Chondrocyte (in vitro differentiated cells): Measurements from ENCODE around the gene DOCK3. TPM values are rescaled to one million over a fixed set of nuclear protein-coding genes. Genes with fewer than 3 reads are reported as not detected.

ENCODE experiments used
- DNase-seq: peaks from one replicate; pipeline ENCODE4 v3.0.0; 2021; ENCODE audit warnings: mixed read lengths, low spot score
- H3K27ac Mint-ChIP-seq: one replicate; pipeline ENCODE4 v1.8.0; 2021; ENCODE audit warnings: mild to moderate bottlenecking, moderate library complexity, mixed read lengths; ENCODE audit not compliant: unreplicated experiment
- H3K27me3 Mint-ChIP-seq: 2 replicates; pipeline ENCODE4 v1.8.0; 2021; ENCODE audit warnings: low read depth, mixed read lengths
- H3K36me3 Mint-ChIP-seq: 2 replicates; pipeline ENCODE4 v1.8.0; 2021; ENCODE audit warnings: low read depth, mixed read lengths
- H3K4me1 Mint-ChIP-seq: 2 replicates; pipeline ENCODE4 v1.8.0; 2021; ENCODE audit warnings: low read depth, mild to moderate bottlenecking, mixed read lengths
- H3K4me3 Mint-ChIP-seq: one replicate; pipeline ENCODE4 v1.8.0; 2021; ENCODE audit warnings: mild to moderate bottlenecking, moderate library complexity, mixed read lengths; ENCODE audit not compliant: unreplicated experiment
- H3K9me3 Mint-ChIP-seq: 2 replicates; pipeline ENCODE4 v1.8.0; 2021; ENCODE audit warnings: low read depth, mixed read lengths
- total RNA-seq: library from RNA; stranded (reverse); gene quantifications from 3 replicates; pipeline ENCODE4 v1.2.1, GENCODE V29; 2021
- TF ChIP-seq, protein P1 (sequence below): fragments of 200-600 bp; sonication (generic); IDR thresholded peaks from 2 replicates; pipeline ENCODE4 v1.5.0; 2021; ENCODE audit warnings: antibody characterized with exemption, mild to moderate bottlenecking, moderate library complexity

Gene DOCK3
- total RNA-seq, 1 donor from 2014 or later, result 0.25 TPM

GRCh38 chr3:51403675-51404074 is 728.9 kb downstream of the DOCK3 start:
- H3K9me3 Mint-ChIP-seq, result no peaks in the 10 kb centered on the region
- no peaks in the 10 kb centered on the region for H3K4me1 Mint-ChIP-seq
- no peak for DNase-seq
- H3K27ac Mint-ChIP-seq, result no peak overlapping the region
- peaks cover 11% of the 10 kb centered on the region for H3K36me3 Mint-ChIP-seq
- no peak overlapping the region for H3K4me3 Mint-ChIP-seq
- H3K27me3 Mint-ChIP-seq, result no peaks in the 10 kb centered on the region
- TF ChIP-seq, protein P1, sequence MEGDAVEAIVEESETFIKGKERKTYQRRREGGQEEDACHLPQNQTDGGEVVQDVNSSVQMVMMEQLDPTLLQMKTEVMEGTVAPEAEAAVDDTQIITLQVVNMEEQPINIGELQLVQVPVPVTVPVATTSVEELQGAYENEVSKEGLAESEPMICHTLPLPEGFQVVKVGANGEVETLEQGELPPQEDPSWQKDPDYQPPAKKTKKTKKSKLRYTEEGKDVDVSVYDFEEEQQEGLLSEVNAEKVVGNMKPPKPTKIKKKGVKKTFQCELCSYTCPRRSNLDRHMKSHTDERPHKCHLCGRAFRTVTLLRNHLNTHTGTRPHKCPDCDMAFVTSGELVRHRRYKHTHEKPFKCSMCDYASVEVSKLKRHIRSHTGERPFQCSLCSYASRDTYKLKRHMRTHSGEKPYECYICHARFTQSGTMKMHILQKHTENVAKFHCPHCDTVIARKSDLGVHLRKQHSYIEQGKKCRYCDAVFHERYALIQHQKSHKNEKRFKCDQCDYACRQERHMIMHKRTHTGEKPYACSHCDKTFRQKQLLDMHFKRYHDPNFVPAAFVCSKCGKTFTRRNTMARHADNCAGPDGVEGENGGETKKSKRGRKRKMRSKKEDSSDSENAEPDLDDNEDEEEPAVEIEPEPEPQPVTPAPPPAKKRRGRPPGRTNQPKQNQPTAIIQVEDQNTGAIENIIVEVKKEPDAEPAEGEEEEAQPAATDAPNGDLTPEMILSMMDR, result no peak

DNA sequence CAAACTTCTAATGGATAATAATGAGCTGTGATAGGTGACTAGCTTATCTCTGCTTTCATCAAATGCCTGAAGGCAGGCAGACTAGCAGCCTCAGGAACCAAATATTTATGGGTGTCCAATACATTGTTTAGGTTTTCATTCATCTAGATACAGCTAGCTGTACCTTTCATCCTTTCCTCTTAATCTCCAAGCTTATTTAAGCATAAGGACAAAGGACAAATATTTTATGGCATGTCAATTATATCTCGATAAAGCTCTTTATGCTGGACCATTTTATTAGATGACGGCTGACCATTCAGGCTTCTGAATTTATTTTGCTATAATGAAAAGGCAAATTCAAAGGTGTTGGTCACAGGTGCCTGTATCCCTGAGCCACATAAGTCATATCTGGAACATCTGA is 733.3 kb downstream of the DOCK3 start:
- Mint-ChIP-seq H3K4me3 (no peak overlapping the region), H3K9me3 (no peaks in the 10 kb centered on the region), H3K27ac (no peak overlapping the region), H3K27me3 (no peaks in the 10 kb centered on the region), H3K36me3 (peaks cover 16% of the 10 kb centered on the region), H3K4me1 (no peaks in the 10 kb centered on the region)
- no peak for DNase-seq
- TF ChIP-seq, protein P1, result no peak

DNA sequence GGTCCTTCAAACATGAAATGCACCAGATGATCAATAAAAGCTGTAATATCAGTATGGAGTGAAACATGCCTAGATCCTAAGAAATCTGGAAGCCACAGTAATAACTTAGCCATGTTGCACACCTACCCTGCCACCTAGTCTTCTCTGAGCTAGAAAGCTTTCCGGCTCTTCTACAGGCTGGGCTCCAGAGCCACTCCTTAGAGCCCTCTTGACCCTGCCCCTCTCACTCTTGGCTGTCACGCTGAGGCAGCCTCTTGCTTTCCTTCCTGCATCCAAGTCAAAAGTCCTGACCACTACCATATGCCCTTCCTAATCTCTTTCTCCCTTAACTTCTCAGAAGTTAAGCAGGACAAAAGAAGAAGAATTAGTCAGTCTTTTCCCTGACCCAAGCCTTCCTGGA is 734.1 kb downstream of the DOCK3 start:
- Mint-ChIP-seq H3K36me3 (peaks cover 10% of the 10 kb centered on the region), H3K4me3 (no peak overlapping the region), H3K9me3 (no peaks in the 10 kb centered on the region), H3K27me3 (no peaks in the 10 kb centered on the region), H3K27ac (no peak overlapping the region), H3K4me1 (no peaks in the 10 kb centered on the region)
- DNase-seq, result no peak
- TF ChIP-seq, protein P1, result no peak

DNA sequence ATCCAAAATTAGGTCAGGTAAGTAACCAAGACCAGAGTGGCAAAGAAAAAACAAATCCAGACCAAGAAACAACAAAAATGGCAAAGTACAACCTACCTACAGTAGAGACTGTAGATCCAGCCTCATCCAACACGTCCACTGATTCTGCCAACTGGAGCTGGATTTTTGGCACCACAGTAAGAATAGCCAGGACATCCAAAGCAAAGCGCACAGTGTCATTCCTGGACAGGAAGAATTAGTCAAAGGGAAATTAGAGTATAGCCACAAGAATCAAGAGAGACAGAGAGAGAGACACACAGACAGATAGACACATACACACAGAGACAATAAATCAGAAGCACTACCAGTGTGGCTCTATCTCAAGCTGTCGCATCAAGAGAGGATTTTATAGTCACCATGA is 747.5 kb downstream of the DOCK3 start:
- Mint-ChIP-seq H3K27ac (no peak overlapping the region), H3K36me3 (peaks cover 20% of the 10 kb centered on the region), H3K4me1 (no peaks in the 10 kb centered on the region), H3K9me3 (no peaks in the 10 kb centered on the region), H3K27me3 (no peaks in the 10 kb centered on the region), H3K4me3 (no peak overlapping the region)
- TF ChIP-seq, protein P1, result no peak
- no peak for DNase-seq

DNA sequence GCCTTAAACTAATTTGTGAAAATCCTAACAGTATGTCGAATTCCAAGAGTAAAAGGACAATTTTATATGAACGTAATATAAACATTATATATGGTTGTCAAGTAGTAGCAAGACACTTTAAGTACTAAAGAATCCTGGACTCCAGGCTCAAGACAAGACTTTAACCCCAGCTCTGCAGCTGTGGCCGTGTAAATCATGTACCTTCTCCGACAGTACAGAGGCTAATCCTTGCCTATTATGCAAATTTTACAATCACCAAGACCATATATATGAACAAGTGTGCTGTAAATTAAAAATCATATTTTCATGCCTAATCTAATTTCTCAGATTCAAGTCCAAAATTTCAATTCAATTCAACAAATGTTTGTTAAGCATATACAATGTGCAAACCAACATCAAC is 752.2 kb downstream of the DOCK3 start:
- DNase-seq, result no peak
- peaks cover 9% of the 10 kb centered on the region for H3K36me3 Mint-ChIP-seq
- H3K4me3 Mint-ChIP-seq, result no peak overlapping the region
- TF ChIP-seq, protein P1, result no peak
- H3K27ac Mint-ChIP-seq, result no peak overlapping the region
- no peaks in the 10 kb centered on the region for H3K27me3 Mint-ChIP-seq
- H3K9me3 Mint-ChIP-seq, result no peaks in the 10 kb centered on the region
- H3K4me1 Mint-ChIP-seq, result no peaks in the 10 kb centered on the region
